ENCODE data around the gene RAP1B. TPM values are rescaled to one million over a fixed set of nuclear protein-coding genes. Genes with fewer than 3 reads are reported as not detected.

RAP1B gene
- polyA plus RNA-seq, 1 donor, result 84.4 TPM

Other genes starting within 250 kb of the RAP1B start
- gene NUP107, start 76.1 kb downstream of the RAP1B start, polyA plus RNA-seq (ENCODE audit: insufficient read length), result 38.9 TPM
- gene SLC35E3, start 135.3 kb downstream of the RAP1B start, polyA plus RNA-seq (ENCODE audit: insufficient read length), result 18.5 TPM
- gene MDM2, start 197.3 kb downstream of the RAP1B start, polyA plus RNA-seq (ENCODE audit: insufficient read length), result 40.7 TPM